Suprapubic skin (tissue), 4 donors: Measurements from ENCODE around the gene EPHA4.

ENCODE experiments used
- CTCF ChIP-seq, 2 donors: fragments of 200-600 bp in 1 of 2; fragments of 450-650 bp in 1 of 2; sonication (generic) in 1 of 2; IDR thresholded peaks; one replicate each; pipeline ENCODE4 v1.5.1; 2016 to 2019; ENCODE audit warnings: antibody characterized with exemption in 2 of 2, mild to moderate bottlenecking in 1 of 2, moderate library complexity in 1 of 2
- EP300 ChIP-seq: sonication (generic); formaldehyde crosslinking; IDR thresholded peaks from one replicate; pipeline ENCODE4 v1.6.1; 2017; ENCODE audit warnings: antibody characterized with exemption
- POLR2A ChIP-seq, 2 donors: fragments of 450-650 bp; IDR thresholded peaks; one replicate each; pipeline ENCODE4 v1.6.1; 2017; ENCODE audit warnings: antibody characterized with exemption in 2 of 2, mild to moderate bottlenecking in 2 of 2, moderate library complexity in 2 of 2
- POLR2AphosphoS5 ChIP-seq, 3 donors: sonication (generic); formaldehyde crosslinking; IDR thresholded peaks; one replicate each; pipeline ENCODE4 v1.6.1; 2017; ENCODE audit warnings: antibody characterized with exemption in 3 of 3

- TF ChIP-seq POLR2AphosphoS5 (IDR thresholded peaks at IDR 0.05) = no peak
- no peak for TF ChIP-seq EP300
- no peak for TF ChIP-seq CTCF (IDR thresholded peaks at IDR 0.05)
- no peak for TF ChIP-seq POLR2A (IDR thresholded peaks at IDR 0.05)
Measured at GRCh38 chr2:221488136-221488807, 83.8 kb downstream of the EPHA4 start.
